Vagina (tissue), 2 donors: Measurements from ENCODE around the gene SLC16A13.

Source experiments
- POLR2A ChIP-seq, 2 donors: fragments of 450-650 bp; IDR thresholded peaks; one replicate each; pipeline ENCODE4 v1.6.1; 2017; ENCODE audit warnings: antibody characterized with exemption in 2 of 2, mild to moderate bottlenecking in 2 of 2, moderate library complexity in 2 of 2
- POLR2AphosphoS5 ChIP-seq, 2 donors: sonication (generic); formaldehyde crosslinking; IDR thresholded peaks; one replicate each; pipeline ENCODE4 v1.9.0; 2017; ENCODE audit warnings: antibody characterized with exemption in 2 of 2, mild to moderate bottlenecking in 2 of 2, low read depth in 1 of 2; ENCODE audit not compliant: insufficient read depth in 1 of 2

DNA sequence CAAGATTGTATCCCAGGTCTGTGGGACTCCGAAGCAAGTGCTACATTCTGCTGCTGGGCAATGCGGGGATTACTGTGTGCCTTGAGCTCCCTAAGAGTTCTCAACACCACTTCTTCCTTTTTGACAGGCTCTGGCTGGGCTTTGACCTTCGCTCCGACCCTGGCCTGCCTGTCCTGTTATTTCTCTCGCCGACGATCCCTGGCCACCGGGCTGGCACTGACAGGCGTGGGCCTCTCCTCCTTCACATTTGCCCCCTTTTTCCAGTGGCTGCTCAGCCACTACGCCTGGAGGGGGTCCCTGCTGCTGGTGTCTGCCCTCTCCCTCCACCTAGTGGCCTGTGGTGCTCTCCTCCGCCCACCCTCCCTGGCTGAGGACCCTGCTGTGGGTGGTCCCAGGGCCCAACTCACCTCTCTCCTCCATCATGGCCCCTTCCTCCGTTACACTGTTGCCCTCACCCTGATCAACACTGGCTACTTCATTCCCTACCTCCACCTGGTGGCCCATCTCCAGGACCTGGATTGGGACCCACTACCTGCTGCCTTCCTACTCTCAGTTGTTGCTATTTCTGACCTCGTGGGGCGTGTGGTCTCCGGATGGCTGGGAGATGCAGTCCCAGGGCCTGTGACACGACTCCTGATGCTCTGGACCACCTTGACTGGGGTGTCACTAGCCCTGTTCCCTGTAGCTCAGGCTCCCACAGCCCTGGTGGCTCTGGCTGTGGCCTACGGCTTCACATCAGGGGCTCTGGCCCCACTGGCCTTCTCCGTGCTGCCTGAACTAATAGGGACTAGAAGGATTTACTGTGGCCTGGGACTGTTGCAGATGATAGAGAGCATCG lies 2.4 kb downstream of the SLC16A13 start:
- no peak for TF ChIP-seq POLR2AphosphoS5 (IDR thresholded peaks at IDR 0.05; ENCODE audit: insufficient read depth in 1 of 2, low read depth in 1 of 2)
- no peak for TF ChIP-seq POLR2A (IDR thresholded peaks at IDR 0.05)
